Measurements from ENCODE around the gene MCTP1. TPM values are rescaled to one million over a fixed set of nuclear protein-coding genes. Genes with fewer than 3 reads are reported as not detected.

MCTP1 gene
- total and polyA plus RNA-seq, 2 of the 8 experiments (the other 6 are each of a cell fraction or from before 2014, with no cell fraction given) = 0.56 to 3.4 TPM

- TF ChIP-seq, protein P1, sequence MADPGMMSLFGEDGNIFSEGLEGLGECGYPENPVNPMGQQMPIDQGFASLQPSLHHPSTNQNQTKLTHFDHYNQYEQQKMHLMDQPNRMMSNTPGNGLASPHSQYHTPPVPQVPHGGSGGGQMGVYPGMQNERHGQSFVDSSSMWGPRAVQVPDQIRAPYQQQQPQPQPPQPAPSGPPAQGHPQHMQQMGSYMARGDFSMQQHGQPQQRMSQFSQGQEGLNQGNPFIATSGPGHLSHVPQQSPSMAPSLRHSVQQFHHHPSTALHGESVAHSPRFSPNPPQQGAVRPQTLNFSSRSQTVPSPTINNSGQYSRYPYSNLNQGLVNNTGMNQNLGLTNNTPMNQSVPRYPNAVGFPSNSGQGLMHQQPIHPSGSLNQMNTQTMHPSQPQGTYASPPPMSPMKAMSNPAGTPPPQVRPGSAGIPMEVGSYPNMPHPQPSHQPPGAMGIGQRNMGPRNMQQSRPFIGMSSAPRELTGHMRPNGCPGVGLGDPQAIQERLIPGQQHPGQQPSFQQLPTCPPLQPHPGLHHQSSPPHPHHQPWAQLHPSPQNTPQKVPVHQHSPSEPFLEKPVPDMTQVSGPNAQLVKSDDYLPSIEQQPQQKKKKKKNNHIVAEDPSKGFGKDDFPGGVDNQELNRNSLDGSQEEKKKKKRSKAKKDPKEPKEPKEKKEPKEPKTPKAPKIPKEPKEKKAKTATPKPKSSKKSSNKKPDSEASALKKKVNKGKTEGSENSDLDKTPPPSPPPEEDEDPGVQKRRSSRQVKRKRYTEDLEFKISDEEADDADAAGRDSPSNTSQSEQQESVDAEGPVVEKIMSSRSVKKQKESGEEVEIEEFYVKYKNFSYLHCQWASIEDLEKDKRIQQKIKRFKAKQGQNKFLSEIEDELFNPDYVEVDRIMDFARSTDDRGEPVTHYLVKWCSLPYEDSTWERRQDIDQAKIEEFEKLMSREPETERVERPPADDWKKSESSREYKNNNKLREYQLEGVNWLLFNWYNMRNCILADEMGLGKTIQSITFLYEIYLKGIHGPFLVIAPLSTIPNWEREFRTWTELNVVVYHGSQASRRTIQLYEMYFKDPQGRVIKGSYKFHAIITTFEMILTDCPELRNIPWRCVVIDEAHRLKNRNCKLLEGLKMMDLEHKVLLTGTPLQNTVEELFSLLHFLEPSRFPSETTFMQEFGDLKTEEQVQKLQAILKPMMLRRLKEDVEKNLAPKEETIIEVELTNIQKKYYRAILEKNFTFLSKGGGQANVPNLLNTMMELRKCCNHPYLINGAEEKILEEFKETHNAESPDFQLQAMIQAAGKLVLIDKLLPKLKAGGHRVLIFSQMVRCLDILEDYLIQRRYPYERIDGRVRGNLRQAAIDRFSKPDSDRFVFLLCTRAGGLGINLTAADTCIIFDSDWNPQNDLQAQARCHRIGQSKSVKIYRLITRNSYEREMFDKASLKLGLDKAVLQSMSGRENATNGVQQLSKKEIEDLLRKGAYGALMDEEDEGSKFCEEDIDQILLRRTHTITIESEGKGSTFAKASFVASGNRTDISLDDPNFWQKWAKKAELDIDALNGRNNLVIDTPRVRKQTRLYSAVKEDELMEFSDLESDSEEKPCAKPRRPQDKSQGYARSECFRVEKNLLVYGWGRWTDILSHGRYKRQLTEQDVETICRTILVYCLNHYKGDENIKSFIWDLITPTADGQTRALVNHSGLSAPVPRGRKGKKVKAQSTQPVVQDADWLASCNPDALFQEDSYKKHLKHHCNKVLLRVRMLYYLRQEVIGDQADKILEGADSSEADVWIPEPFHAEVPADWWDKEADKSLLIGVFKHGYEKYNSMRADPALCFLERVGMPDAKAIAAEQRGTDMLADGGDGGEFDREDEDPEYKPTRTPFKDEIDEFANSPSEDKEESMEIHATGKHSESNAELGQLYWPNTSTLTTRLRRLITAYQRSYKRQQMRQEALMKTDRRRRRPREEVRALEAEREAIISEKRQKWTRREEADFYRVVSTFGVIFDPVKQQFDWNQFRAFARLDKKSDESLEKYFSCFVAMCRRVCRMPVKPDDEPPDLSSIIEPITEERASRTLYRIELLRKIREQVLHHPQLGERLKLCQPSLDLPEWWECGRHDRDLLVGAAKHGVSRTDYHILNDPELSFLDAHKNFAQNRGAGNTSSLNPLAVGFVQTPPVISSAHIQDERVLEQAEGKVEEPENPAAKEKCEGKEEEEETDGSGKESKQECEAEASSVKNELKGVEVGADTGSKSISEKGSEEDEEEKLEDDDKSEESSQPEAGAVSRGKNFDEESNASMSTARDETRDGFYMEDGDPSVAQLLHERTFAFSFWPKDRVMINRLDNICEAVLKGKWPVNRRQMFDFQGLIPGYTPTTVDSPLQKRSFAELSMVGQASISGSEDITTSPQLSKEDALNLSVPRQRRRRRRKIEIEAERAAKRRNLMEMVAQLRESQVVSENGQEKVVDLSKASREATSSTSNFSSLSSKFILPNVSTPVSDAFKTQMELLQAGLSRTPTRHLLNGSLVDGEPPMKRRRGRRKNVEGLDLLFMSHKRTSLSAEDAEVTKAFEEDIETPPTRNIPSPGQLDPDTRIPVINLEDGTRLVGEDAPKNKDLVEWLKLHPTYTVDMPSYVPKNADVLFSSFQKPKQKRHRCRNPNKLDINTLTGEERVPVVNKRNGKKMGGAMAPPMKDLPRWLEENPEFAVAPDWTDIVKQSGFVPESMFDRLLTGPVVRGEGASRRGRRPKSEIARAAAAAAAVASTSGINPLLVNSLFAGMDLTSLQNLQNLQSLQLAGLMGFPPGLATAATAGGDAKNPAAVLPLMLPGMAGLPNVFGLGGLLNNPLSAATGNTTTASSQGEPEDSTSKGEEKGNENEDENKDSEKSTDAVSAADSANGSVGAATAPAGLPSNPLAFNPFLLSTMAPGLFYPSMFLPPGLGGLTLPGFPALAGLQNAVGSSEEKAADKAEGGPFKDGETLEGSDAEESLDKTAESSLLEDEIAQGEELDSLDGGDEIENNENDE (IDR thresholded peaks at IDR 0.05; ENCODE audit: insufficient replicate concordance, low read length) = no peak
- TF ChIP-seq CTCF (IDR thresholded peaks at IDR 0.05; ENCODE audit: control extremely low read depth in 1 of 3, insufficient read depth in 1 of 3, low read depth in 1 of 3, low read length in 3 of 3) = no peak
- no peak for TF ChIP-seq E2F6 (IDR thresholded peaks at IDR 0.05)
- TF ChIP-seq SP2 (IDR thresholded peaks at IDR 0.05; ENCODE audit: low read length) = no peak
- no peak for TF ChIP-seq MAX (IDR thresholded peaks at IDR 0.05)
- TF ChIP-seq HDAC2 (IDR thresholded peaks at IDR 0.05; ENCODE audit: borderline replicate concordance in 1 of 2, low read depth in 2 of 2, low read length in 2 of 2) = no peak
These were observed 239.5 kb downstream of the MCTP1 start (continued) for GRCh38 chr5:95045181-95045965.

All from H1 (cell line).